Neural progenitor cell (in vitro differentiated cells): ENCODE results near the gene BMPR1A.

Experiments used
- EZH2phosphoT487 ChIP-seq: fragments of 200-600 bp; sonication (generic); IDR thresholded peaks from 2 replicates; pipeline ENCODE4 v1.6.1; 2017; ENCODE audit warnings: antibody characterized with exemption
- TF ChIP-seq, protein P1 (sequence below): fragments of 200-600 bp; sonication (generic); IDR thresholded peaks from 2 replicates; pipeline ENCODE4 v1.5.1; 2017; ENCODE audit warnings: antibody characterized with exemption, mild to moderate bottlenecking

DNA sequence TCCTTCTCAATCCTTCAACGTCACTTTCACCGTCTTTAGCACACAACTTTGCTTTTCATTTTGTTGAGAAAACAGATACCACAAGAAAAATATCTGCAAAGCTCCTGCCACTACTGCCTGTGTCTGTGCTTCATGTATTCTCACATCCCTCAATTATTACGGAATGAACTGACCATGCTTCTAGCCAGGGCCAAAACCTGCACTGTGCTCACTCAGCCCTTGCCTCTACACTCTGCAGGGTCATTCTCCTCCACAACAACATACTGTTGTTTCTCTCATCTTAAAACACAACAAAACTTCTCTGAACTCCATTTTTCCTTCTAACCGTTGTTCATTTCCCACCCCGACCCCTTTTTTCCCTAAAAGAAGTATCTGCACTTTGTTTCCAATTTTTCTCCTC, 29.5 kb downstream of the BMPR1A start:
- TF ChIP-seq, protein P1, sequence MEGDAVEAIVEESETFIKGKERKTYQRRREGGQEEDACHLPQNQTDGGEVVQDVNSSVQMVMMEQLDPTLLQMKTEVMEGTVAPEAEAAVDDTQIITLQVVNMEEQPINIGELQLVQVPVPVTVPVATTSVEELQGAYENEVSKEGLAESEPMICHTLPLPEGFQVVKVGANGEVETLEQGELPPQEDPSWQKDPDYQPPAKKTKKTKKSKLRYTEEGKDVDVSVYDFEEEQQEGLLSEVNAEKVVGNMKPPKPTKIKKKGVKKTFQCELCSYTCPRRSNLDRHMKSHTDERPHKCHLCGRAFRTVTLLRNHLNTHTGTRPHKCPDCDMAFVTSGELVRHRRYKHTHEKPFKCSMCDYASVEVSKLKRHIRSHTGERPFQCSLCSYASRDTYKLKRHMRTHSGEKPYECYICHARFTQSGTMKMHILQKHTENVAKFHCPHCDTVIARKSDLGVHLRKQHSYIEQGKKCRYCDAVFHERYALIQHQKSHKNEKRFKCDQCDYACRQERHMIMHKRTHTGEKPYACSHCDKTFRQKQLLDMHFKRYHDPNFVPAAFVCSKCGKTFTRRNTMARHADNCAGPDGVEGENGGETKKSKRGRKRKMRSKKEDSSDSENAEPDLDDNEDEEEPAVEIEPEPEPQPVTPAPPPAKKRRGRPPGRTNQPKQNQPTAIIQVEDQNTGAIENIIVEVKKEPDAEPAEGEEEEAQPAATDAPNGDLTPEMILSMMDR = no peak
- no peak for TF ChIP-seq EZH2phosphoT487
